HepG2 (cell line): ENCODE data around the gene TLN1. TPM values are rescaled to one million over a fixed set of nuclear protein-coding genes. Genes with fewer than 3 reads are reported as not detected.

Experiments used
- BHLHE40 ChIP-seq: IDR thresholded peaks from 2 replicates; pipeline ENCODE4 v1.6.1; 2011; ENCODE audit warnings: low read length, improper control_type of control experiment
- CSRNP2 ChIP-seq: sonication (generic); formaldehyde crosslinking; conservative IDR thresholded peaks from 2 replicates; pipeline ENCODE4 v1.8.0; 2022; ENCODE audit warnings: low read depth, missing genetic modification reagents
- ETV6 ChIP-seq: sonication (generic); formaldehyde crosslinking; conservative IDR thresholded peaks from 2 replicates; pipeline ENCODE4 v1.4.0; 2020; ENCODE audit warnings: missing genetic modification reagents
- GTF2F1 ChIP-seq: fragments of 150-350 bp; IDR thresholded peaks from 2 replicates; pipeline ENCODE4 v1.6.1; 2014; ENCODE audit warnings: low read length
- HNF1A ChIP-seq, 2 experiments: sonication (generic) in 1 of 2; formaldehyde crosslinking in 1 of 2; IDR thresholded peaks; 2 replicates each; pipeline versions ENCODE4 v1.4.0 to v1.6.1; 2016 to 2020; ENCODE audit warnings: borderline replicate concordance in 1 of 2, low read depth in 1 of 2, mild to moderate bottlenecking in 1 of 2, missing genetic modification reagents in 1 of 2
- IKZF1 ChIP-seq: fragments of 450-650 bp; IDR thresholded peaks from 2 replicates; pipeline ENCODE4 v1.7.1; 2016
- PLSCR1 ChIP-seq: sonication (generic); formaldehyde crosslinking; IDR thresholded peaks from 2 replicates; pipeline ENCODE4 v1.5.0; 2020; ENCODE audit warnings: missing genetic modification reagents, mild to moderate bottlenecking, borderline replicate concordance
- POGZ ChIP-seq: sonication (generic); formaldehyde crosslinking; IDR thresholded peaks from 2 replicates; pipeline ENCODE4 v1.4.0; 2020; ENCODE audit warnings: mild to moderate bottlenecking, missing genetic modification reagents
- ZBTB46 ChIP-seq: sonication (generic); formaldehyde crosslinking; IDR thresholded peaks from 2 replicates; pipeline ENCODE4 v1.4.0; 2020; ENCODE audit warnings: mild to moderate bottlenecking, missing genetic modification reagents, borderline replicate concordance
- ZC3H13 ChIP-seq: sonication (generic); formaldehyde crosslinking; IDR thresholded peaks from 2 replicates; pipeline ENCODE4 v1.8.1; 2023; ENCODE audit warnings: mild to moderate bottlenecking, missing genetic modification reagents, moderate library complexity
- ZNF24 ChIP-seq: fragments of 450-650 bp; IDR thresholded peaks from 2 replicates; pipeline ENCODE4 v1.6.1; 2017; ENCODE audit warnings: antibody characterized with exemption, mild to moderate bottlenecking
- ZNF263 ChIP-seq: sonication (generic); formaldehyde crosslinking; IDR thresholded peaks from 2 replicates; pipeline ENCODE4 v1.4.0; 2020; ENCODE audit warnings: missing genetic modification reagents
- ZNF615 ChIP-seq: sonication (generic); formaldehyde crosslinking; IDR thresholded peaks from 2 replicates; pipeline ENCODE4 v1.5.0; 2020; ENCODE audit warnings: mild to moderate bottlenecking, missing genetic modification reagents, borderline replicate concordance
- polyA plus RNA-seq, 8 experiments: library from polyadenylated mRNA; depleted of rRNA in 3 of 8; stranded (reverse) in 7 of 8; unstranded in 1 of 8; fragments of >200 nt; fragmentation: Illumina TruSeq in 4 of 8; extraction: Trizol in 4 of 8; gene quantifications; 2 replicates each; pipeline versions ENCODE4 v1.2.1 to v1.2.3, GENCODE V29; 2011 to 2016; ENCODE audit warnings: low read depth in 4 of 8, missing spikeins in 1 of 8, mixed read lengths in 1 of 8; ENCODE audit not compliant: insufficient read depth in 1 of 8
- total RNA-seq, 5 experiments: library from RNA; depleted of rRNA; stranded (reverse); fragments of >200 nt; fragmentation: Illumina TruSeq; extraction: Trizol; gene quantifications; 2 replicates each; pipeline ENCODE4 v1.2.3, GENCODE V29; 2016; ENCODE audit warnings: low read depth in 1 of 5

The TLN1 gene
- total and polyA plus RNA-seq, 2 of the 13 experiments (the other 11 are each of a cell fraction or from before 2014, with no cell fraction given), result 35.2 to 51.8 TPM

GRCh38 chr9:35657546-35658136 is 74.4 kb downstream of the TLN1 start, which contains the start of gene RMRP (continued):
- TF ChIP-seq GTF2F1 (0 out of 2 replicates have a peak, but pooled peaks have one; percentile 11), ZBTB46 (CRISPR knock-in tag) (no peak), HNF1A (IDR thresholded peaks at IDR 0.05; ENCODE audit: low read depth) (peak; percentile 65), HNF1A (CRISPR knock-in tag; IDR thresholded peaks at IDR 0.05; ENCODE audit: borderline replicate concordance) (peak; percentile 78), PLSCR1 (CRISPR knock-in tag) (no peak; the same call in 1 of the 2 replicates), BHLHE40 (peak; percentile 91), IKZF1 (no peak), ZNF24 (peak; percentile 92), ETV6 (CRISPR knock-in tag) (0 out of 2 replicates have a peak, but pooled peaks have one; percentile 56), ZNF615 (CRISPR knock-in tag) (no peak), POGZ (CRISPR knock-in tag) (no peak; the same call in 1 of the 2 replicates), ZNF263 (peak; percentile 85), ZC3H13 (peak; percentile 88), CSRNP2 (CRISPR knock-in tag) (no peak; the same call in 1 of the 2 replicates)
